ENCODE results near the gene DNASE1L2. TPM values are rescaled to one million over a fixed set of nuclear protein-coding genes. Genes with fewer than 3 reads are reported as not detected.

DNASE1L2 gene
- total and polyA plus RNA-seq, 10 of the 15 experiments (the other 5 are each of a cell fraction or from before 2014, with no cell fraction given), result 0.06 to 1.5 (median 0.29) TPM

- TF ChIP-seq BCL11A (IDR thresholded peaks at IDR 0.05; ENCODE audit: low read depth, low read length) (no peak), LARP7 (IDR thresholded peaks at IDR 0.05) (peak; percentile 90), RB1 (IDR thresholded peaks at IDR 0.05; ENCODE audit: borderline replicate concordance) (peak; percentile 99), ASH2L (IDR thresholded peaks at IDR 0.05; ENCODE audit: borderline replicate concordance, low read depth) (peak; percentile 96), RAD51 (IDR thresholded peaks at IDR 0.05) (no peak), ZNF217 (IDR thresholded peaks at IDR 0.05) (no peak), RFX5 (IDR thresholded peaks at IDR 0.05; ENCODE audit: low read depth, low read length) (no peak), NR2F1 (conservative IDR thresholded peaks at IDR 0.05) (peak; percentile 91), CEBPB (IDR thresholded peaks at IDR 0.05; ENCODE audit: borderline replicate concordance in 1 of 2, low read depth in 2 of 2, low read length in 2 of 2) (no peak), MEF2B (IDR thresholded peaks at IDR 0.05; ENCODE audit: partially characterized antibody, poor library complexity, severe bottlenecking) (no peak), TBL1XR1 (IDR thresholded peaks at IDR 0.05; ENCODE audit: low read depth, low read length) (no peak), MYB (IDR thresholded peaks at IDR 0.05; ENCODE audit: borderline replicate concordance, low read depth, low read length) (no peak), CEBPZ (IDR thresholded peaks at IDR 0.05; ENCODE audit: low read depth, low read length) (no peak), ZNF24 (IDR thresholded peaks at IDR 0.05) (no peak), CBX5 (IDR thresholded peaks at IDR 0.05; ENCODE audit: low read depth) (no peak), YBX1 (IDR thresholded peaks at IDR 0.05) (no peak)
- TF ChIP-seq, protein P1, sequence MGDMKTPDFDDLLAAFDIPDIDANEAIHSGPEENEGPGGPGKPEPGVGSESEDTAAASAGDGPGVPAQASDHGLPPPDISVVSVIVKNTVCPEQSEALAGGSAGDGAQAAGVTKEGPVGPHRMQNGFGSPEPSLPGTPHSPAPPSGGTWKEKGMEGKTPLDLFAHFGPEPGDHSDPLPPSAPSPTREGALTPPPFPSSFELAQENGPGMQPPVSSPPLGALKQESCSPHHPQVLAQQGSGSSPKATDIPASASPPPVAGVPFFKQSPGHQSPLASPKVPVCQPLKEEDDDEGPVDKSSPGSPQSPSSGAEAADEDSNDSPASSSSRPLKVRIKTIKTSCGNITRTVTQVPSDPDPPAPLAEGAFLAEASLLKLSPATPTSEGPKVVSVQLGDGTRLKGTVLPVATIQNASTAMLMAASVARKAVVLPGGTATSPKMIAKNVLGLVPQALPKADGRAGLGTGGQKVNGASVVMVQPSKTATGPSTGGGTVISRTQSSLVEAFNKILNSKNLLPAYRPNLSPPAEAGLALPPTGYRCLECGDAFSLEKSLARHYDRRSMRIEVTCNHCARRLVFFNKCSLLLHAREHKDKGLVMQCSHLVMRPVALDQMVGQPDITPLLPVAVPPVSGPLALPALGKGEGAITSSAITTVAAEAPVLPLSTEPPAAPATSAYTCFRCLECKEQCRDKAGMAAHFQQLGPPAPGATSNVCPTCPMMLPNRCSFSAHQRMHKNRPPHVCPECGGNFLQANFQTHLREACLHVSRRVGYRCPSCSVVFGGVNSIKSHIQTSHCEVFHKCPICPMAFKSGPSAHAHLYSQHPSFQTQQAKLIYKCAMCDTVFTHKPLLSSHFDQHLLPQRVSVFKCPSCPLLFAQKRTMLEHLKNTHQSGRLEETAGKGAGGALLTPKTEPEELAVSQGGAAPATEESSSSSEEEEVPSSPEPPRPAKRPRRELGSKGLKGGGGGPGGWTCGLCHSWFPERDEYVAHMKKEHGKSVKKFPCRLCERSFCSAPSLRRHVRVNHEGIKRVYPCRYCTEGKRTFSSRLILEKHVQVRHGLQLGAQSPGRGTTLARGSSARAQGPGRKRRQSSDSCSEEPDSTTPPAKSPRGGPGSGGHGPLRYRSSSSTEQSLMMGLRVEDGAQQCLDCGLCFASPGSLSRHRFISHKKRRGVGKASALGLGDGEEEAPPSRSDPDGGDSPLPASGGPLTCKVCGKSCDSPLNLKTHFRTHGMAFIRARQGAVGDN (IDR thresholded peaks at IDR 0.05), result peak; percentile 77; the same call in 1 of the 2 replicates
- TF ChIP-seq, protein P2, sequence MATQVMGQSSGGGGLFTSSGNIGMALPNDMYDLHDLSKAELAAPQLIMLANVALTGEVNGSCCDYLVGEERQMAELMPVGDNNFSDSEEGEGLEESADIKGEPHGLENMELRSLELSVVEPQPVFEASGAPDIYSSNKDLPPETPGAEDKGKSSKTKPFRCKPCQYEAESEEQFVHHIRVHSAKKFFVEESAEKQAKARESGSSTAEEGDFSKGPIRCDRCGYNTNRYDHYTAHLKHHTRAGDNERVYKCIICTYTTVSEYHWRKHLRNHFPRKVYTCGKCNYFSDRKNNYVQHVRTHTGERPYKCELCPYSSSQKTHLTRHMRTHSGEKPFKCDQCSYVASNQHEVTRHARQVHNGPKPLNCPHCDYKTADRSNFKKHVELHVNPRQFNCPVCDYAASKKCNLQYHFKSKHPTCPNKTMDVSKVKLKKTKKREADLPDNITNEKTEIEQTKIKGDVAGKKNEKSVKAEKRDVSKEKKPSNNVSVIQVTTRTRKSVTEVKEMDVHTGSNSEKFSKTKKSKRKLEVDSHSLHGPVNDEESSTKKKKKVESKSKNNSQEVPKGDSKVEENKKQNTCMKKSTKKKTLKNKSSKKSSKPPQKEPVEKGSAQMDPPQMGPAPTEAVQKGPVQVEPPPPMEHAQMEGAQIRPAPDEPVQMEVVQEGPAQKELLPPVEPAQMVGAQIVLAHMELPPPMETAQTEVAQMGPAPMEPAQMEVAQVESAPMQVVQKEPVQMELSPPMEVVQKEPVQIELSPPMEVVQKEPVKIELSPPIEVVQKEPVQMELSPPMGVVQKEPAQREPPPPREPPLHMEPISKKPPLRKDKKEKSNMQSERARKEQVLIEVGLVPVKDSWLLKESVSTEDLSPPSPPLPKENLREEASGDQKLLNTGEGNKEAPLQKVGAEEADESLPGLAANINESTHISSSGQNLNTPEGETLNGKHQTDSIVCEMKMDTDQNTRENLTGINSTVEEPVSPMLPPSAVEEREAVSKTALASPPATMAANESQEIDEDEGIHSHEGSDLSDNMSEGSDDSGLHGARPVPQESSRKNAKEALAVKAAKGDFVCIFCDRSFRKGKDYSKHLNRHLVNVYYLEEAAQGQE (IDR thresholded peaks at IDR 0.05; ENCODE audit: low read depth, low read length), result no peak
Measured at GRCh38 chr16:2267913-2268666, 31.8 kb downstream of the DNASE1L2 start, which contains the start of gene RNPS1 (continued).

Measured in GM12878 (cell line).